Lower leg skin (tissue), 4 donors: ENCODE results near the gene CELF5. TPM values are rescaled to one million over a fixed set of nuclear protein-coding genes. Genes with fewer than 3 reads are reported as not detected.

ENCODE experiments used
- DNase-seq, 2 donors: peaks; one replicate each; pipeline ENCODE4 v3.0.0-alpha.2; 2019; ENCODE audit warnings: low spot score in 2 of 2
- H3K4me3 ChIP-seq: fragments of 200-600 bp; sonication (generic); 2 replicates; pipeline ENCODE4 v1.5.1; 2017; ENCODE audit warnings: mild to moderate bottlenecking, low read depth; ENCODE audit not compliant: poor library complexity, severe bottlenecking
- POLR2A ChIP-seq, 2 donors: fragments of 450-650 bp; IDR thresholded peaks; one replicate each; pipeline ENCODE4 v1.6.1; 2016 to 2017; ENCODE audit warnings: antibody characterized with exemption in 2 of 2, mild to moderate bottlenecking in 1 of 2, moderate library complexity in 1 of 2
- WGBS, 2 donors: methylation state at CpG; one replicate each; pipeline ENCODE4 v1.1.5; 2018; 5-methylcytosine and 5-hydroxymethylcytosine counted together
- intact Hi-C: fragments of 100-400 bp; cut with DNase I; formaldehyde crosslinking; loops from one replicate; pipeline ENCODE4 v1.15.0; 2023; ENCODE audit warnings: low total_unique reads
- total RNA-seq, 4 donors: library from RNA; depleted of rRNA; stranded (reverse); fragments of >200 nt; gene quantifications; one replicate each; pipeline ENCODE4 v1.1.0, GENCODE V29; 2016
- TF ChIP-seq, protein P1 (sequence below), 3 donors: fragments of 450-650 bp; IDR thresholded peaks; one replicate each; pipeline ENCODE4 v1.5.1; 2016; ENCODE audit warnings: antibody characterized with exemption in 3 of 3, mild to moderate bottlenecking in 3 of 3, moderate library complexity in 2 of 3

Gene CELF5
- total RNA-seq, 4 donors from 2014 or later: 0.20 to 0.39 TPM; not detected in 2

DNA sequence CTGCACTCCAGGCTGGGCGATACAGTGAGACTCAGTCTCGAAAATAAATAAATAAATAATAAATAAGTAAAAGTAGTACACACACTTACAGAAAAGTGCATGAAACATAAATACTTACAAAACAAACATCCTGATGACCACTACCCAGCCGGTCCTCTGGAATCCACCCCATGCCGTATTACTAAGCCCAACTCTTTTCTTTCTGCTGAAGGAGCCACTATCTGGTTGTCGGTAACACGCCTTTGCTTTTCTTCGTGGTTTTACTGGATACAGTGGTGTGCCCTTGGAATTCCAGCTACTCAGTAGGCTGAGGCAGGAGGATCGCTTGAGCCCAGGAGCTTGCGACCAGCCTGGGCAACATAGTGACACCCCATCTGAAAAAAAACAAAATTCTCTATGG lies 39.4 kb downstream of the CELF5 start:
- no peak for DNase-seq
- intact Hi-C loops: no loop called here
- WGBS, 2 donors: 81 to 93% methylated on average over 9 of the region's 9 CpGs

DNA sequence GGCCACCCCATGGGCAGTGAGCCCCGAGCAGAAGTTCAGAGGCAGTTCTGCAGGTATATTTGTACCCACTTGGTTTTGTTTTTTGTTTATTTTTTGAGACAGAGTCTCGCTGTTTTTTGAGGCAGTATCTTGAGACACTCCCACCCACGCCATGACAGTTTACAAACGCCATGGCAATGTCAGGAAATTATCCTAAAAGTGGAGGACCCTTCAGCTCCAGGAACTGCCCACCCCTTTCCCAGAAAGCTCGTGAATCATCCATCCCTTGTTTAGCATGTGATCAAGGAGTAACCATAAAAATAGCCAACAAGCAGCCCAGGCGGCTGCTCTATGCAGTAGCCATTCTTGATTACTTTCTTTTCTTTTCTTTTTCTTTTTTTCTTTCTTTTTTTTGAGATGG lies 41.0 kb downstream of the CELF5 start:
- DNase-seq: no peak
- WGBS, 2 donors: 76 to 77% methylated on average over 6 of the region's 6 CpGs
- TF ChIP-seq, protein P1, sequence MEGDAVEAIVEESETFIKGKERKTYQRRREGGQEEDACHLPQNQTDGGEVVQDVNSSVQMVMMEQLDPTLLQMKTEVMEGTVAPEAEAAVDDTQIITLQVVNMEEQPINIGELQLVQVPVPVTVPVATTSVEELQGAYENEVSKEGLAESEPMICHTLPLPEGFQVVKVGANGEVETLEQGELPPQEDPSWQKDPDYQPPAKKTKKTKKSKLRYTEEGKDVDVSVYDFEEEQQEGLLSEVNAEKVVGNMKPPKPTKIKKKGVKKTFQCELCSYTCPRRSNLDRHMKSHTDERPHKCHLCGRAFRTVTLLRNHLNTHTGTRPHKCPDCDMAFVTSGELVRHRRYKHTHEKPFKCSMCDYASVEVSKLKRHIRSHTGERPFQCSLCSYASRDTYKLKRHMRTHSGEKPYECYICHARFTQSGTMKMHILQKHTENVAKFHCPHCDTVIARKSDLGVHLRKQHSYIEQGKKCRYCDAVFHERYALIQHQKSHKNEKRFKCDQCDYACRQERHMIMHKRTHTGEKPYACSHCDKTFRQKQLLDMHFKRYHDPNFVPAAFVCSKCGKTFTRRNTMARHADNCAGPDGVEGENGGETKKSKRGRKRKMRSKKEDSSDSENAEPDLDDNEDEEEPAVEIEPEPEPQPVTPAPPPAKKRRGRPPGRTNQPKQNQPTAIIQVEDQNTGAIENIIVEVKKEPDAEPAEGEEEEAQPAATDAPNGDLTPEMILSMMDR (IDR thresholded peaks at IDR 0.05): no peak
- TF ChIP-seq POLR2A (IDR thresholded peaks at IDR 0.05): no peak
- intact Hi-C loops: no loop called here
- no peak overlapping the region for H3K4me3 ChIP-seq

More for the DNA sequence above, 39.4 kb downstream of the CELF5 start:
- TF ChIP-seq, protein P1 (IDR thresholded peaks at IDR 0.05): no peak
- TF ChIP-seq POLR2A (IDR thresholded peaks at IDR 0.05): no peak
- no peak overlapping the region for H3K4me3 ChIP-seq

DNA sequence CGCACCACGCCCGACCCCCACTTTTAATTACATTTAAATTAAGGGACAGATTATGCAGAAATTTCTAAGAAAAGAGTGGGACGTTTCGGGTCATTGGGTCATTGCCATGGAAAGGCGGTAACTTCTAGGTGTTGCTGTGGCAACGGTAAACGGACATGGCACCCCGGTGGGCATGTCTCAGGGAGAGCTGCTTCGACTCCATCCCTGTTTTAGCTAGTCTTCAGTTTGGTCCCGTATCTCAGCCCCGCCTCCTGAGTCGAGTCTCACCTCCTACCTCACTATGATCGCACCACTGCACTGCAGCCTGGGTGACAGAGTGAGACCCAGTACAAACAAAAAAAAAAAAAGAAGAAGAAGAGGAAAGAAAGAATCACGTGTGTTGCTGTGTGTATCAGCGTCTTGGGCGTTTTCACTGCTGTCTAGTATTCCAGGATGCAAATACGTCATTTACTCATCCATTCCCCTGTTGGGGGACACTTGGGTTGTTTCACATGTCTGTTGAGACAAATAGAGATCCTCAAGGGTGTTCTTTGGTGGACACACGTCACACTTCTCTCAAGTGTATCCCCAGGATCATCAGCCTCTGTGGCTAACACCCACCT lies 41.7 kb downstream of the CELF5 start:
- WGBS, 2 donors: 80 to 81% methylated on average over 19 of the region's 19 CpGs
- TF ChIP-seq POLR2A (IDR thresholded peaks at IDR 0.05): no peak
- TF ChIP-seq, protein P1 (IDR thresholded peaks at IDR 0.05): no peak
- intact Hi-C loops: no loop called here
- no peak overlapping the region for H3K4me3 ChIP-seq
- no peak for DNase-seq

DNA sequence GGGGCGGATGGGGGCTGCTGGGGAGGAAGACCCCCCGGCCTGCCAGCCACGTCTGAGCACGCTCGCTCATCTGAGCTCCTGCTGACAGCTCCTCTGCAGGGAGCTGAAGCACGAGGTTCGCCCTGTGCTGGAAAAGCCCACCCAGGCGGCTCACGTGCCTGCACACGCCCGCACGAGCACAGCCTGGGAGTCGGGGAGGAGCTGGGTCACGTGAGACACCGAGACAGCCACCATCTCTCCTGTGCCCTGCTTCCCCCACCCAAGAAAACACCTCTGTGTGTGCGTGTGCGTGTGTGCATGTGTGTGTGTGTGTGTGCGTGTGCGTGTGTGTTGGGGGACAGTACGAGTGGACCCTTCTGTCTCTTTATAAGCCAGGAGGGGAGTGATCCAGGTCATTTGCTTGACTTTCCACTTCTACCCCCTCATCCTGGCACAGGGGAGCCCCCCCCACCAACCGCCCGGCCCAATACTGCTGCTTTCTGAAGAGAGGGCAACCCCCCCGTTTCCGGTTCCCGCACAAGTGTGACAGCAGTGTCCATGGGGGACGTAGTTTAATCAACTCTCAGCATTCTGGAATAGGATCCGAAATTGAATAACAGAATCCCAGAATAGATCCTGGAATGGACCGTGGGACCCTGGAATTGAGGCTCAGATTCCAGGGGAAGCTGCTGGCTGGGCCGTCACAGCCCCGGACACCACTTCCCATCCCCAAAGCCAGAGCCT lies 42.5 kb downstream of the CELF5 start:
- no peak for DNase-seq
- intact Hi-C loops: no loop called here
- TF ChIP-seq, protein P1 (IDR thresholded peaks at IDR 0.05): no peak
- no peak for TF ChIP-seq POLR2A (IDR thresholded peaks at IDR 0.05)
- no peak overlapping the region for H3K4me3 ChIP-seq
- WGBS, 2 donors: 27 to 31% methylated on average over 14 to 20 of the region's 30 CpGs

DNA sequence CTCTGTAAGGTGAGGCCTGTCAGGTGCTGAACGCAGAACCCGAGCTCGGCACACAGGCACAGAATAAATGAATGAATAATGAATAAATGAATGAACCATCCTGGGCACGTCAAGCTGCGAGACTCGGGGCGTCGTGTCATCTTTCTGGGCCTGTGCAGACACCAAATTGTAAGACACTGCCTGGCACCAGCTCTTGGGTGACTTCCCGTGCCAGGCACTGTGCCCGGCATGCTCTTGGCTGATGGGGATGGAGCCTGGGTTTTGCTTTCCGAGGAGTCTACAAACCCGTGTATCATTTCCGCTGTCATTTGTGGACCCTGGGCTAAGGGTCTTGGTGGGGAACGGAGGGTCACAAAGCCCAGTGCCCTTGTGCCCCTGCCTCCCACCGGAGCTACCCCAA lies 43.9 kb downstream of the CELF5 start:
- intact Hi-C loops: no loop called here
- WGBS, 2 donors: 44 to 57% methylated on average over 15 of the region's 15 CpGs
- TF ChIP-seq, protein P1 (IDR thresholded peaks at IDR 0.05): no peak
- no peak for TF ChIP-seq POLR2A (IDR thresholded peaks at IDR 0.05)
- H3K4me3 ChIP-seq: no peak overlapping the region
- no peak for DNase-seq
